GM19324 (cell line): Measurements from ENCODE around the gene COLQ.

ENCODE experiments used
- ATAC-seq: cut with Tn5 transposase; IDR thresholded peaks from one replicate; pipeline ENCODE4 v1.9.1; 2021; ENCODE audit warnings: mild to moderate bottlenecking, moderate library complexity; ENCODE audit not compliant: unreplicated experiment, low FRiP score

Gene COLQ

GRCh38 chr3:15520804-15521572 lies 518 bp downstream of the COLQ start:
- no peak for ATAC-seq

- ATAC-seq, result no peak
Observed at GRCh38 chr3:15520185-15520584, 1.3 kb downstream of the COLQ start.

DNA sequence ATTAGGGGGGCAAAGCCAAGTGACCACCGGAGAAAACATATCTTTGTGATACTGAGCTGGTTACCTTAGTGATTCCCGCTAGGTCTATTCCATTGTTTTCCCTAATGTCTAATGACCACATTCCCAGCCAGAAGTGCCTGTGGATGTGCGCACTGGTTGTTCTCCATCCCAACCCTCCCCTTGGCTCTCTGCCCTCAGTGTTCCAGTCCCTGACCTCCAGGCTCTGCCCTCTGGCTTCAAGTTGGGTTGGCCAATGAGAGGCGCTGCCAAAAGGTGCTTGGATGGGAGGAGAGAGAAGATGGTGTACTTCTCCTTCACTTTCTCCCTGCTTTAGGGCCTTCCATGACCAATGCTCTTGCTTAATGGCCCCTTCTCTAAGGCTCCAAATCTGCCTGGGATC lies 2.4 kb downstream of the COLQ start:
- no peak for ATAC-seq

DNA sequence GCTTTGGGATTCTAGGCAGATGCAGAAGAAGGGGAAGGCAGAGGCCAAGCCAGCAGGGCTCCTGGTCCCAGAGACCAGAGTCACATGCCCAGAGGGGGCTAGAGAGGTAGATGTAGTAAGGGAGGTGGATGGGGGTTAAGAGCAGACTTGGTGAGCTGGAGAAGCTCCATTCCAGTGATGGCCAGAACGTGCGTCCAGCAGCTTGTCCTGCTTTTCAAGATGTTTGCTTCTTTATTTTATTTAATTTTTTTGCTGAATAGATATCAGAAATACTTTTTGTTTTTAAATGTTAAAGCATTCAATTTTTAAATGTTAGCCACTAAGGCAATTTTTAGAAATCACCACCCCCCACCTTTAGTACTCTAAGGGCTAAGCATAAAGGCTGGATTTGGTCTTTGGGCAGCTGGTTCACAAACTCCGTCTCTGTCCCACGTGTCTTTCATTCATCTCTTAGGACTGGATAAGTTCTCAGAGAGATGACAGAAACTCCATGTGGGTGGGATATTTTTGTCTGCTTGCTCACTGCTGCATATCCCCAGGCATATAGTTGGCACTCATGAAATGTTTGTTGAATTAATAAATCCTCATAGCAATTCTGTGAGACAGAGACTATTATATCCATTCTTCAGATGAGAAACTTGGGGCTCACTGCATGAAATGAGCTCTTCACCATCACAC lies 6.7 kb downstream of the COLQ start:
- no peak for ATAC-seq

DNA sequence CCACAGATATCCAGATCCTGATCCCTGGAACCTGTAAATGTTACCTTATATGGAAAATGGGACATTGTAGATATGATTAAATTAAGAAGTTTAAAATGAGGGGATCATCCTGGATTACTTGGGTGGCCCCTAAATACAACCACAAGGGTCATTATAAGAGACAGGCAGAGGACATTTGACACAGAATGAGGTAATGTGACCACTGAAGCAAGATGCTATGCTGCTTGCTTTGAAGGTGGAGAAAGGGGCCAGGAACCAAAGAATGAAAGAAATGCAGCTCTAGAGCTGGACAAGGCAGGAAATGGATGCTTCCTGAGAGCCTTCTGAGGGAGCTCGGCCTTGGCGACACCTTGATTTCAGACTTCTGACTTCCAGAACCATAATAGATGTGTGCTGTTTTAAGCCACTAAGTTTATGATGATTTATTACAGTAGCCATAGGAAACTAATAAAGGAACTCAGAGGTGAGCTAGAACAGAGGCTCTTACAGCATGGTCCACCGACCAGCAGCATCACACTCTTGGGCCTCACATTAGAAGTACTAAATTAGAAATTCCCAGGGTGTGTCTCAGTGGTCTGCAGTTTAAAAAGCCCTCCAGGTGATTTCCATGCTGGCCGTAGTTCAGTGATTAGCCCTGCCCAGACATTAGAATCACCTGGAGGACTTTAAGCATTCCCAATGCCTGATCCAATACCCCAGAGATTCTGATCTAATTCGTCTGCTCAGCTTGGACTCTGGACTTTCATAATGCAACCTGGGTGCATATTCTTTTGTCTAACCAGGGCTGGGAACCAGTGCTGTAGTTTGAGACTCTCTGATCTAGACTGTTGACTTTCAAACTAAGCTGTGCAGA lies 7.5 kb downstream of the COLQ start:
- ATAC-seq, result no peak

GRCh38 chr3:15513116-15513515 lies 8.4 kb downstream of the COLQ start:
- ATAC-seq, result no peak

DNA sequence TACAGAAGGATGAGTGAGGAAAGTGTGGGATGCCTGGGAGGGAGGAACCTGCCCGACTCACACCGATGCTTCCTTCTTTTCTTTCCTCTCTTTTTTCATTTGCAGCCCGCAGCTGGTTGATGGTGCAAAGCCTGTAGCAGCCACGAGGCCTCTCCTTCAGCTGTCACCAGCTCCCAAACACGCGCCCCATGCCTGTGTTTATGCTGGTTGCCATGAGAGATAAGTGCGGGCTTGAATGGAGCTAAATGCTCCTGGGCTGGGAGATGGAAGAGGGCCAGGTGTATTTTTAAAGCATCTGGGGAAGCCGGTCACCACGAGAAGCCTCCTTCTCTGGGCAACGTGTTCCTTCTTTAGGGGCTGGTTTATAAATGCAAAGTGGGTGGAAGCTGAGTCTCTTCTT lies 9.3 kb downstream of the COLQ start:
- ATAC-seq, result no peak

DNA sequence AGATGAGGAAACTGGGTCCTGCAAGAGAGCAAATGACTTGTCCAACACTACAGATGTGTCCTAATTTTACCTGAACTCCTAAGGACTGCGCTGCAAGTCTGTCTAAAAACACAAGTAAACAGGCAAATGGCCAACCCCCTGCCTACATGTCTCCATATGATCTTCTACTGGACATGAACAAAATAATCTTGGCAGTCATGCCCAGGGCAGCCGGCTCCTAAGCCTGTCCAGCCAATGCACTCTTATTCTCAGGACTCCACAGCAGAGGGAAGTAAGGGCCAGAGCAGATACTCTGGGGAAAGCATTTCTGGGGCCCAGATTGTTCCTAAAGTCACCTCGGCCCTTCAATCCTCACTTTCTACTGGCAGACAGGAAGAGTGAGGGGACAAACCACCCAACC lies 10.3 kb downstream of the COLQ start:
- ATAC-seq, result no peak

DNA sequence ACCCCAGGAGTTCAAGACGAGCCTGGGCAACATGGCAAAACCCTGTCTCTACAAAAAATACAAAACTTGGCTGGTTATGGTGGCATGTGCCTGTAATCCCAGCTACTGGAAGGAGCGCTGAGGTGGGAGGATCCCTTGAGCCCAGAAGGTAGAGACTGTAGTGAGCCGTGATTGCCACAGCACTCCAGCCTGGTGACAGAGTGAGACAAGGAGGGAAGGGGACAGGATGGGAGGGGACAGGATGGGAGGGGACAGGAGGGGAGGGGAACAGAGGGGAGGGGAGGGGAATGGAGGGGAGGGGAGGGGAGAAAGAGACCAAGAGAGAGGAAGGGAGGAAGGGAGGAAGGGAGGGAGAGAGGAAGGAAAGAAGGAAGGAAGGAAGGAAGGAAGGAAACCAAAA lies 11.0 kb downstream of the COLQ start:
- no peak for ATAC-seq

DNA sequence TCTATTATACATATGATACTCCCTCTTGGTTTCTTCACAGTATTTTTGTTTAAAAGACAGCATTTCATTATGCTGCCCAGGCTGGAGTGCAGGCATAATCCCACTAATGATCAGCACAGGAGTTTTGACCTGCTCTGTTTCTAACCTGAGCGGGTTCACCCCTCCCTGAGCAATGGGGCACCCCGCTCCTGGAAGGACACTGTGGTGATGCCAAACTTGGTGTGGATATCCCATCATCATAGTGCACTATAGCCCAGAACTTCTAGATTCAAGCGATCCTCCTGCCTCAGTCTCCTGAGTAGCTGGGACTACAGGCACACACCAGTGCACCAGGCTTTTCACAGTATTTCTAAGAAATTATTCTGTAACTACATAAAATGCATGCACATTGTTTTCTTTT lies 14.9 kb downstream of the COLQ start:
- ATAC-seq, result no peak

DNA sequence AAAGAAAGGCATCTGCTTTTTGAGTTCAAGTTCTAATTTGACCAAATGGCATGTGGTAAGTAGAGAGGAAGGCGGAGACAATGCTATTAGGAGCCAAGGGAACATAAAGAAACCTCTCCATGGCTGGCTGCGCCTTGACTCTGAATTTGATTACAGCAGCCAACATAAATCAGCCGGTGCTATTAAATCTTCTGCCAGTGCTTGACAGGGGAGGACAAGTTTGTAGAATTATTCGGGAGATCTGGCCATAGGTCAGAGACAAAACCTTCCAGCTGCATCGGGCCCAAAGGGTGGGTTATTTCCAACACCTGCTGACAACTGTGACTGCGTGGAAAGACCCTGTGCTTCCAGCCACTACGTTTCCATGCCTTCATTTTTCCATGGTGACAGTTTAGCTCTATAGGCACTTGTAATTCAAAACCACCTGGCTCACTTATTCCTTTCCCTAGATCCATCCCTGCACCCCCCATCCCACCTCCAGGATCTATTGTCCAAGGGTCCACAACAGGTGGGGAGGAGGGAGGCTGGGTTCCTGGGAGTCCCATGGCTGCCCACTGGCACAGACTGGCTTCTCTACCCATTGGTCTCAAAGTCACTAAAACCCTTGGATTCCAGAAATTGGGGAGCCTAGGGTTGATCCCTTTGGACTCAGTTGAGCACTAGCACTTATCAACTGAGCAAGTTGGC lies 15.9 kb downstream of the COLQ start:
- ATAC-seq, result no peak

GRCh38 chr3:15502616-15503015 lies 18.9 kb downstream of the COLQ start:
- ATAC-seq, result no peak

- no peak for ATAC-seq
Observed at GRCh38 chr3:15501126-15501525, 20.4 kb downstream of the COLQ start.

GRCh38 chr3:15500107-15500724 lies 21.3 kb downstream of the COLQ start:
- no peak for ATAC-seq

DNA sequence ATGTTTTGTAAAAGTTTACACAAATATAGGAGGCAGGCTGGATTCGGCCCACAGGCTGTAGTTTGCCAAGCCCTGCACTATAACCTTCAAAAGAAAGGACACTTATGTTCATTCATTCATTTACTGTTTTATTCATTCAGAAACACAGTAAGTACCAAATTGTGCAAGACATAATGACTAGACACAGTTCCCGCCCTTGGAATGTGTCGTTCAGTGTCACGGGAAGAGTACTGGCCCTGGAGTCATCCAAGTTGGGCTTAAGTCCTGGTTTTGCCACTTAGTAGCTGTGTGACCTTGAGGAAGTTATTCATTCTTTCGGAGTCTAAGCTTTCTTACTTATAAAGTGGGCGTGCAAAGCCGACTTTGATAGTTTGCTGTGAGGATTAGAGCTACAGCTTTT lies 22.0 kb downstream of the COLQ start:
- no peak for ATAC-seq

DNA sequence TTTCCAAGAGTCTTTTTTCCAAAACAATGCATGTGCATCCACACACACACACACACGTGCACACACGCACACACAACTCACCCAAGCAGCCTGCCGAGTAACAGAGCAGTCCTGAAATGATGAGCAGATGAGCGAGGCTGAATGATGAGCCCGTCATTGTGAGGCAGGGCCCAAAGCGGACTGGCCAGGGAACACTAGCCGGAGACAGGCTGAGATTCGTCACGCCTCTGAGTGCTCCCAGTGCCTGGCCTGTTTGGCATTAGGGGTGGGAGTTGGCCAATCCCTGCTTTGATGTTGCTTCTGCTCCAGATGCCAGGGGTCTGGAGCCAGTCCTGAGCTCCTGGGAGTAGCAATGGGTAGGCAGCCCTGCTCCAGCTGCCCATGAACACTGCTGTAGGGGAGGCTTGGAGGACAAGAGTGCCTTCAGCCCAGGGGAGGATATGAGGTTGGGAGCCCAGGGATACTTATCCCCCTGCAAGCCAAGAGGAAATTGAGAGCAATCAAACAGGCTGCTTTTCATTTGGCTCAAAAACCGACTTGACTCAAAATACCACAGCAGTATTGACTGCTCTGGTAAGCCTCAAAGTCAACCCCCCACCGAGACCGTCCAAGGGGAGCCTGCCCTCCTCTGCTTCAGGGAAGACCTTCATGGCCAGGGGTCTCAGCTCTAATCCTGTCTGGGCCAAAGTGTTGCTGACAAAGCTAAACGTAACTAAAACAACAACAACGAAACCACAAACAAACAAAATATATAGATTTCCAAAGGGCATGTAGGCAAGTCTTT lies 22.9 kb downstream of the COLQ start:
- ATAC-seq, result no peak

GRCh38 chr3:15497964-15498363 lies 23.5 kb downstream of the COLQ start:
- no peak for ATAC-seq

DNA sequence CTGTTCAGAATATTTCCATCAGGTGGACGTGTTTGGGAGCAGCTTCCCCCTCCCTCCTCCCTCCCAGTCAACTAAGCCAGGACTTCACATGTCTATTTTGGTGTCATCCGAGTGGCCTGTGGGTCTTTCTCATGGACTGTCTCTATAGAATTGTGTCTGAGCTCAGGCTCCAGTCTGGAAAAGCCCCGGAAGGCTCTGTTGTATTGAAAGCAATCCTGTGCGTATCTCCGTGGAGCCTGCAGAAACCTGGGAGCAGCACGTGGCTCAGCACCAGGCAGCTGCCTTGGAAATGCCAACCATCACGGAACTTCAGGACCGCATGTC lies 25.2 kb downstream of the COLQ start:
- no peak for ATAC-seq

DNA sequence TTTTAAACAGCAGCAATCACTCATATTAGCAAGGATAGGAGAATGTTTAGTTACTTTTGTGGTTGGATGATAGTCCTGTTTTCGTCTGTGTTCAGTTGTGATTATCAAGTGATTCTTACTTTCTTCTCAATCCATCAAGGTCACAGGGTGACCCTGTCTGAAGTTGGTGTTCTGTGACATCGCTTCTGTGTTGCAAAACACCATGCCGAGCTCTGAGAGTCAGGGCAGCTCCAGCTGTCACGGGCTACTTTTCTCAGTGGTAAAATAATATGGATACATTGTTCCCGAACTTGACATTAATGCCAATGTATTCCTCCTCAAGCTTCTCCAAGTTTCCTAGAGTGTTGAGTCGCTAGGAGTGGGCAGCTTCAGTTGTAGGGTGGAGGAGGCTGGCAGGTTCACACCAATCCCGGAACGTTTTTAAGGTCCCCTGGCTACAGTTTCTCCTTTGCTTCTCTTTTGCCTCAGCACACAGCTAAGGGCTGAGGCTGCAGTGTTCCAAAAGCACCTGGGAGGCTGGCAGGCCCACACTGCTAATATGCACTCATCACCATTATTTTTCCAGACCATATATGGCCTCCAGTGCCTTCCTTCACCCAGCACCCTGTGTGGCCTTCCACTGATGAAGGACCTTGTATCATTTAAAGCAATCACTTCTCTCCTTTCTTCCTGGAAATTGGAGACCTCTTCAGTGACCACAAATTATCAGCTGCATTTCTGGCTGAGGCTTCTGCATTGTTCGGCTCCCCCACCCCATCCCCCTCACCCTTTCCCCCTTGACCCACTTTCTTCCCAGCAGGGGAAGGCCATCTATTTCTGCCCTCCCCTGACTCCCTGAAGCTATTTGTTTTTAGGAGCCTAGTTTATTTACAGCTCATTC lies 25.8 kb downstream of the COLQ start:
- ATAC-seq, result no peak
